IgD-negative memory B cell (primary cell): Measurements from ENCODE around the gene CHRNB4. TPM values are rescaled to one million over a fixed set of nuclear protein-coding genes. Genes with fewer than 3 reads are reported as not detected.
A peak's percentile ranks its signal among the peaks of the same experiment; 100 is the strongest.
"Not testable (repeated sequence)": the region's sequence is repeated elsewhere in the genome, so short reads cannot be mapped to it uniquely, and the experiment has no call there.

Experiments used
- H3K27ac Mint-ChIP-seq, 3 donors: one replicate each; pipeline ENCODE4 v1.8.0; 2020 to 2022; ENCODE audit warnings: mild to moderate bottlenecking in 3 of 3, mixed read lengths in 3 of 3, moderate library complexity in 1 of 3
- H3K27me3 Mint-ChIP-seq: one replicate; pipeline ENCODE4 v1.8.0; 2021; ENCODE audit warnings: mixed read lengths
- H3K36me3 Mint-ChIP-seq: one replicate; pipeline ENCODE4 v1.8.0; 2020; ENCODE audit warnings: mild to moderate bottlenecking, mixed read lengths
- H3K4me1 Mint-ChIP-seq, 3 donors: one replicate each; pipeline ENCODE4 v1.8.0; 2020 to 2022; ENCODE audit warnings: mixed read lengths in 3 of 3, mild to moderate bottlenecking in 1 of 3
- H3K4me3 Mint-ChIP-seq, 4 donors: one replicate each; pipeline ENCODE4 v1.8.0; 2020 to 2022; ENCODE audit warnings: mild to moderate bottlenecking in 4 of 4, mixed read lengths in 4 of 4, moderate library complexity in 3 of 4
- H3K9me3 Mint-ChIP-seq, 3 donors: one replicate each; pipeline ENCODE4 v1.8.0; 2020 to 2021; ENCODE audit warnings: mixed read lengths in 3 of 3, mild to moderate bottlenecking in 1 of 3
- polyA plus RNA-seq: library from polyadenylated mRNA; unstranded; fragments of 300-500 nt; fragmentation: Illumina TruSeq; gene quantifications from one replicate; pipeline ENCODE4 v1.2.3, GENCODE V29; 2021

CHRNB4 gene
- polyA plus RNA-seq, 1 donor from 2014 or later: not detected

DNA sequence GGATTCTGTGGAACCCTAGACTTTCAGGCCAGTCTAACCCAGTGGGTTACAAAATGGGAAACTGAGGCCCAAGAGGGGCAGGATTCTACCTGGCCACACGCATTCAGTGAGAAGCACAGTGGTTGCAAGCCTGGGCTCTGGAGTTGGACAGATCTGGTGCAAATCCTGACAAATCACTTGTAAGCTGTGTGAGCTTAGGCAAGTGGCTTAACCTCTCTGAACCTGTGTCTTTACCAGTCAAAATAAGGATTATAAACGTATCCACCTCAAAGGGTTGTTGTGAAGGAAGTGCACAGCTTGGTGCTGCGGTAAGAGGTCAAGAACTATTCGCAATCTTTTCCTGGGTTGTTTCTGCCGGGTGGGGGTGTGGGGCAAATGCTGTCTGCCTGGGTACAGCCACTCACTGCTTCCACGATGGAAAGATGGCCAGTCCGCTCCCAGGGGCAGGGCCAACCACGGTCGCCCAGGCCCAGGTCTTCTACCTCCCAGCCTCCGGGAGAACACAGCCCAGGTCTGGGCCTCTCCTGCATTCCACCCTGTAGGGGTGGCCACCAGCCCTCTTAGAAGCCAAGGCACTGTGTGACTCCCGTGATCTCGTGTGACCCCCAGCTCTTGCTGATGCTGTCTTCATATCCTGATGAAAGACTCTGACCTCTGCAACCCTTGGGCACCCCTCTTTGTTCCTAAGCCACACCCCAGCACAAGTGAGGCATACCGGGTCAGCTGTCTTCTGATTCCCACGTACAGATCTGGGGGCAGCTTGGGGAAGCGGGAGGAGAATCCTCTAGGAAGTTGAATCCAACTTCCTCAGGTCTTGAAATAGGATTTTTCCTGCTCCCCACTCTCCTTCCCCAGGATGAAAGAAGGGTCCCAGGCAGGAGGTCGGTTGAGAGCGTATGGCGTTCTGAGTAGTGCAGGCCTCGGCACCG is 21.7 kb downstream of the CHRNB4 start:
- Mint-ChIP-seq H3K4me1 (peaks cover 1 to 5% (median 4%) of the 10 kb centered on the region in 3 donors), H3K27ac (no peak overlapping the region), H3K36me3 (no peaks in the 10 kb centered on the region), H3K4me3 (no peak overlapping the region), H3K27me3 (peaks cover 45% of the 10 kb centered on the region), H3K9me3 (no peaks in the 10 kb centered on the region)

DNA sequence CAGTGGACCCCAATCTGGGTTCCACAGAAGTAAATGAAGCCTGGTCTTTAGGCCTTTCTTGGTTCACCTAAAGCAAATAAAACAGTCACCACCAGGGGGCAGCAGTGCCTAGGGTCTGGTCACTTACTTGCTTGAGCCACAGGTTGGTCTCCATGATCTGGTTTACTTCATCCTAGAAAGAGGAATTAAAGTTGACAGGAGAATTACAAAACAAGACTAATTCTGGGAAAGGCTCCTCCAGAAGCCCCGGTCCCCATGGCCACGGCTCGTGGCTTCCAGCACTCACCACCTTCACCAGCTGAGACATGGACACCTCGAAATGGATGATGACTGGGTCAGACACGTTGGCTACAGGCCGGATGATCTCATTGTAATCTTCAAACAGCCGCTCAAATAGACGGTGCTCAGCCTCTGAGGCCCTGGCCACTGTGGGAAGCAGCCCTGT is 22.5 kb downstream of the CHRNB4 start:
- peaks cover 39% of the 10 kb centered on the region for H3K27me3 Mint-ChIP-seq
- H3K27ac Mint-ChIP-seq: peak overlapping the region in 1 of 3 donors; percentile 38
- peaks cover 1 to 5% (median 4%) of the 10 kb centered on the region in 3 donors for H3K4me1 Mint-ChIP-seq
- no peaks in the 10 kb centered on the region for H3K9me3 Mint-ChIP-seq
- peak overlapping the region in 2 of 4 donors; percentile 7 to 17 for H3K4me3 Mint-ChIP-seq
- no peaks in the 10 kb centered on the region for H3K36me3 Mint-ChIP-seq

DNA sequence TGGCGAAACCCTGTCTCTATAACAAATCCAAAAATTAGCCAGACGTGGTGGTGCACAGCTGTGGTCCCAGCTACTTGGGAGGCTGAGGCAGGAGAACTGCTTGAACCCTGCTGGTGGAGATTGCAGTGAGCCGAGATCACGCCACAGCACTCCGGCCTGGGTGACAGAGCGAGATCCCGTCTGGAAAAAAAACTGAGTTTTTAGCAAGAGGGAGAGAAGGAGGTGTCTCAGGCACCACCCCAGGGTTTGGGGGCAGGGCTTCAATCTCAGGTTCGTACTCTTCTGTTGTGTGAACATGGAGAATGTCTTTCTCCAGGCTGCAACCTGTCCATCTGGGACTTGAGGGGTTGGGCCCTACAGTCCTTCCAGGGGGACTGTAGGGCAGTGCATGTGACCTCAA is 22.9 kb downstream of the CHRNB4 start:
- H3K36me3 Mint-ChIP-seq: no peaks in the 10 kb centered on the region
- H3K9me3 Mint-ChIP-seq: no peaks in the 10 kb centered on the region
- H3K27me3 Mint-ChIP-seq: peaks cover 39% of the 10 kb centered on the region
- peak overlapping the region in 1 of 4 donors; percentile 7 for H3K4me3 Mint-ChIP-seq
- peaks cover 1 to 5% (median 4%) of the 10 kb centered on the region in 3 donors for H3K4me1 Mint-ChIP-seq
- H3K27ac Mint-ChIP-seq: no peak overlapping the region

DNA sequence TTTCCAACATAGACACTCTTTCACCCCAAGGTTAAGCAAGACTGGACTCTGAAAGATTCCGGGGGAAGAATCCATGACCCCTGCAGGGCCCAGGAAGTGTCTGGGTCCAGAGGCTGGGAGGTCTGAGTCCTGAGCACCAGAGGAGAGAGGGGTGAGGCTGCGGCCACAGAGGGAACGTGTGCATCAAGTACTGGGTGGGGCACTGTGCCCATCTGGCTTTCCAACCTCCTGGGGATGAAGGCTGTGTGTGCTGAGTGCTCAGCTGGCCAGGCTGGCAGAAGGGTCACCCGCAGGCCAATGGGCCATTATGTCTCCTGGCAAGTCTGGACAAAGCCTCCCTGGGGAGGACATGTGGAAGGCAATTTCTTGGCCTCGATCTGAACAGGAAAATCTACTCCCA is 23.5 kb downstream of the CHRNB4 start:
- no peaks in the 10 kb centered on the region for H3K9me3 Mint-ChIP-seq
- H3K36me3 Mint-ChIP-seq: no peaks in the 10 kb centered on the region
- no peak overlapping the region for H3K4me3 Mint-ChIP-seq
- H3K4me1 Mint-ChIP-seq: peaks cover 1 to 5% (median 4%) of the 10 kb centered on the region in 3 donors
- H3K27ac Mint-ChIP-seq: no peak overlapping the region
- H3K27me3 Mint-ChIP-seq: peaks cover 39% of the 10 kb centered on the region

DNA sequence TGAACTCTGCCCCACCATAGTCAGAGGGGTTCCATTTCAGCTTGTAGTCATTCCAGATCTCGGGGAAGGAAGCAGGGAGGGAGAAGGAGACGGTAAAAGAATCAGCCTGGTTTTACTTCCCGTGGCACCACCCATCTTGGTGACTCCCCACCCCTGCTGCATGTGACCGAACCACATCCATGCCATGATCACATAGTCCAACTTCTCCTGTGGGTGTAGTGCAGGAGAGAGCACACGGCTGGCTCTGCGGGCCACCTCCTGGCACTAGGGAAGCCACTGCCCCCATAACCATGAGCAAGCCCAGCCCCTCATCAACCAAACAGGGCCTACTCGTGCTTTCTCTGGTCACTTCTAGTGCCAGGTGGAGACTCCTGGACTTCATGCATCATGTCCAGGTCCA is 23.9 kb downstream of the CHRNB4 start:
- Mint-ChIP-seq H3K4me3 (no peak overlapping the region), H3K27me3 (peaks cover 37% of the 10 kb centered on the region), H3K27ac (no peak overlapping the region), H3K4me1 (peaks cover 1 to 5% (median 4%) of the 10 kb centered on the region in 3 donors), H3K9me3 (no peaks in the 10 kb centered on the region), H3K36me3 (no peaks in the 10 kb centered on the region)

DNA sequence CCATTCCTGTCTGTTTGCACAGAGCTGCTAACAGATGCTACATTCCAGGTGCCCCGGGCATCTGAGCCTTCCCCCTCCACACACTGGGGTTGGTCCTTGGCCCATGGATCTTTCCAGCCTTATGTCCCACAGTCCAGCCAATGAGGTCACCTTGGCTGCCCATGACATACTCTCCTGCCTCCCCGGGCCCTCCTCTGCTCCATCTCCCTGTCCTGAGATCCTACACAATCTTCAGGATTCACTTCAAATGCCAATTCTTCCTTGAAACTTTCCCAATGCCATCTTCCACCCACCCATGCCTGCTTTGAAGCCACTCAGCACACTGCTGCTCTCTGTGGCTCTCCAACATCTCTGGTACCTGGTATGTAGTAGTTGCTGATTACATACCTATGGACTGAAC is 24.5 kb downstream of the CHRNB4 start:
- peaks cover 31% of the 10 kb centered on the region for H3K27me3 Mint-ChIP-seq
- H3K4me3 Mint-ChIP-seq: no peak overlapping the region
- H3K27ac Mint-ChIP-seq: no peak overlapping the region
- peaks cover 1 to 5% (median 4%) of the 10 kb centered on the region in 3 donors for H3K4me1 Mint-ChIP-seq
- H3K36me3 Mint-ChIP-seq: no peaks in the 10 kb centered on the region
- H3K9me3 Mint-ChIP-seq: no peaks in the 10 kb centered on the region

DNA sequence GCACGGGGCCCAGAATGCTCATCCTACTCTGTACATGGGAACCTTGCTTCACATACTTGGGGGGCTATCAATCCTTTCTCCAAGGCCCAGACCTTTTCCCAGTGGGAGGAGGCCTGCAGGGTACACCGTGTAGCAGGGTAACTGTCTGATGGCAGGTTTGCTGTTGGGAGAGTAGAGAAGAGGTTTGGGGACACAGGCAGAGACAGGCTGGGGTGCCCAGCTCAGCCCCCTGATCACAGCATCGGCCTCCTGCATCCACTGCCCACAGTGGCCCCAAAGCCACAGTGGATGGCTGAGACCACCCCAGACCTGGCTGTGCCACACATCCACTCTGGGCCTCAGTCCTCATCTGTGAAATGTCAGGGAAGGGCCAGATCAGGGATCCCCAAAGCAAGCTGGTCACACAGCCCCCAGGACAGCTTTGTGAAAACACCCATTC is 25.8 kb downstream of the CHRNB4 start:
- H3K27ac Mint-ChIP-seq: peak overlapping the region in 1 of 3 donors; percentile 63
- H3K36me3 Mint-ChIP-seq: no peaks in the 10 kb centered on the region
- H3K27me3 Mint-ChIP-seq: peaks cover 26% of the 10 kb centered on the region
- peaks cover 1 to 5% (median 4%) of the 10 kb centered on the region in 3 donors for H3K4me1 Mint-ChIP-seq
- no peak overlapping the region for H3K4me3 Mint-ChIP-seq
- no peaks in the 10 kb centered on the region for H3K9me3 Mint-ChIP-seq

DNA sequence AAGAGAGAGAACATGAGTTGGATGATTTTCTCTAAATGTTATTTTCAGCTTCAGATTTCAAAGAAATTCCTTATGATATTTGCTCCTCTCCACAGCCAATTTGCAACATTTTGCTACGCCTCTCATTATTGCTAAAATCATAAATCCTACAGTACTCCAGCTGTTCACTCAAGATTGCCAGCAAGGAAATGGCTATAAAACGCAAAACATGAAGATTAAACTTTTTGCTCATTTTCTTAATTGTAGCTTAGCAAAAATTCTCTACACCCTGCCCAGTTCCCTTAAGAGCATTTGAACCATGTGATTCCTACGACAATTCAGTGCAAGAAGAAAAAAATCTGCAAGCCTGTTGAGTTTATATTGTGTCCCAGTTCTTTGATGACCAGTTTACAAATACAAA is 27.0 kb downstream of the CHRNB4 start:
- peaks cover 1 to 5% (median 4%) of the 10 kb centered on the region in 3 donors for H3K4me1 Mint-ChIP-seq
- H3K27me3 Mint-ChIP-seq: peaks cover 15% of the 10 kb centered on the region
- H3K9me3 Mint-ChIP-seq: no peaks in the 10 kb centered on the region
- H3K27ac Mint-ChIP-seq: no peak overlapping the region
- no peak overlapping the region for H3K4me3 Mint-ChIP-seq
- no peaks in the 10 kb centered on the region for H3K36me3 Mint-ChIP-seq

DNA sequence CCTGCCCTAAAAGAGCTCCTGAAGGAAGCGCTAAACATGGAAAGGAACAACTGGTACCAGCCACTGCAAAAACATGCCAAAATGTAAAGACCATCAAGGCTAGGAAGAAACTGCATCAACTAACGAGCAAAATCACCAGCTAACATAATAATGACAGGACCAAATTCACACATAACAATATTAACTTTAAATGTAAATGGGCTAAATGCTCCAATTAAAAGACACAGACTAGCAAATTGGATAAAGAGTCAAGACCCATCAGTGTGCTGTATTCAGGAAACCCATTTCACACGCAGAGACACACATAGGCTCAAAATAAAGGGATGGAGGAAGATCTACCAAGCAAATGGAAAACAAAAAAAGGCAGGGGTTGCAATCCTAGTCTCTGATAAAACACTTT is 31.5 kb downstream of the CHRNB4 start:
- H3K4me3 Mint-ChIP-seq, H3K36me3 Mint-ChIP-seq, H3K9me3 Mint-ChIP-seq, H3K27ac Mint-ChIP-seq, H3K4me1 Mint-ChIP-seq, H3K27me3 Mint-ChIP-seq: not testable (repeated sequence)

DNA sequence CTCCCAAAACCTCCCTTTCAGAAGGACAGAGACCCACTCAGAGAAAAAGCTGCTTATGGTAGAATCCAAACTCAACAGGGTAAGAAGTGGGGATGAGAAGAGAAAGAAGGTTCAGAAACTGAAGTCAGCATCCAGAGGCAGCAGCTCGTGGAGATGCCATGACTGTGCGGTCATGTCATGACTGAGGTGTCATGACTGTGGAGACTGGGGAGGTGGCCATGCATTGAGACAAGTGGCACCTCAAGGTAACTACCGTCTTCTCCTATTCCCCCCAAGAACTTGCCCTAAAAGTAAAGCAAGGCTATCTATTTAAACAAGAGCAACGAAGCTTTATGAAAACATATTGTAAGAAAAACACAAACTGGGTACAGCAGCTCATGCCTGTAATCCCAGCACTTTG is 35.3 kb downstream of the CHRNB4 start:
- no peak overlapping the region for H3K27ac Mint-ChIP-seq
- peaks cover 0 to 2% (median 0%) of the 10 kb centered on the region in 3 donors for H3K9me3 Mint-ChIP-seq
- H3K4me3 Mint-ChIP-seq: no peak overlapping the region
- peaks cover 3% of the 10 kb centered on the region for H3K36me3 Mint-ChIP-seq
- H3K4me1 Mint-ChIP-seq: no peaks in the 10 kb centered on the region
- peaks cover 22% of the 10 kb centered on the region for H3K27me3 Mint-ChIP-seq

DNA sequence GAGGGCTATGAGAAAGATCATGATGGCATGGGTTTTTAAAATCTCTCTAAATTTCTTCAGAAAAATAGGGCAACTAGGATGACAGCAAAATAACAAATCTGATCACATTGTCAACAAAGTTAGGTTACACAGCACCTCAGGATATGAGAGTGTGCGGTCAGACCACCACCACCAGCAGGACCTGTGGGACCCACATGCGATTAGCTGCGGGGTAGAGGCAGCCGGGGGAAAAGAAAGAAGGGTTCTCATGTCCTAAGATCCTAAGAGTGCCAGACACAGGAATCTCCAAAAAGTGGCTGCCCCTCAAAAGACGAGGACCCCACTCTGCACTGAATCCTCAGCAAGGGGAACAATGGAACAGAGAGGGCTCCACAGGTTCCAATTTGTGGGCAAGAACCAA is 35.8 kb downstream of the CHRNB4 start:
- no peak overlapping the region for H3K27ac Mint-ChIP-seq
- H3K36me3 Mint-ChIP-seq: peaks cover 3% of the 10 kb centered on the region
- H3K4me3 Mint-ChIP-seq: no peak overlapping the region
- peaks cover 0 to 2% (median 0%) of the 10 kb centered on the region in 3 donors for H3K9me3 Mint-ChIP-seq
- peaks cover 22% of the 10 kb centered on the region for H3K27me3 Mint-ChIP-seq
- H3K4me1 Mint-ChIP-seq: no peaks in the 10 kb centered on the region

DNA sequence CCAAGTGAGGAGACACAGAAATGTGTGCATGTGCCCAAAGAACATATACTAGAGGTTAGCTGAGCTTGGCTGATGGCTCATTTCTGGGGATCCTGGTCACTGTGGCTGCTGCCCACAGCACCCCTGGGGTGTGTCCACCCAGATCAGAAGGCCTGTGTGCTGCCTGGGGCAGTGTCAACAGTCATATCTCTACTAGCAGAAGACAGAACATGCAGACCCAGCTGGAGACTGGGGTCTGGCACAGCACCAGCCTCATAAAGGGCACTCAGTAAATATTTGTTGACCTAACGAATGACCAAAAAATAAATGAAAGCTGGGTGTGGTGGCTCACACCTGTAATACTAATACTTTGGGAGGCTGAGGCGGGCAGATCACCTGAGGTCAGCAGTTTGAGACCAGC is 36.6 kb downstream of the CHRNB4 start:
- peaks cover 3% of the 10 kb centered on the region for H3K36me3 Mint-ChIP-seq
- no peaks in the 10 kb centered on the region for H3K4me1 Mint-ChIP-seq
- peaks cover 24% of the 10 kb centered on the region for H3K27me3 Mint-ChIP-seq
- no peak overlapping the region for H3K27ac Mint-ChIP-seq
- peaks cover 0 to 2% (median 0%) of the 10 kb centered on the region in 3 donors for H3K9me3 Mint-ChIP-seq
- no peak overlapping the region for H3K4me3 Mint-ChIP-seq

DNA sequence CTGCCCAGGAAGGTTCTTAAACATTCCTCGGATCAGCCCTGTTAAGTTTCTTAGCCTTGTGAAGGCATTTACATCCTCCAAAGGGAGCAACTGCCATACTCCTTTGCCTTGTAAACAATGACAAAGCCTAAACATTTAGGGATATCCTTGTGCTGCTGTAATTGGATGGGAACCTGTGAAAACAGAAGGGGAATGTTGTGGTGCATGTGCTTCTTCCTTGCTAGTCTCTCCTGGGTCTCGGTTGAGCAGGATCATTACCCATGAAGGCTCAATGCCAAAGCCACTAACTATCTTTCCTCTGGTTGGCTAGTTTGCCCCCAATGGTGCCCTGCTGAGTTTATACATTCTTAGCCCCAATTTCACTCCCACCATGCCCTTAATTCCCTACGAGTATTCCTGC is 37.5 kb downstream of the CHRNB4 start:
- H3K27ac Mint-ChIP-seq: no peak overlapping the region

DNA sequence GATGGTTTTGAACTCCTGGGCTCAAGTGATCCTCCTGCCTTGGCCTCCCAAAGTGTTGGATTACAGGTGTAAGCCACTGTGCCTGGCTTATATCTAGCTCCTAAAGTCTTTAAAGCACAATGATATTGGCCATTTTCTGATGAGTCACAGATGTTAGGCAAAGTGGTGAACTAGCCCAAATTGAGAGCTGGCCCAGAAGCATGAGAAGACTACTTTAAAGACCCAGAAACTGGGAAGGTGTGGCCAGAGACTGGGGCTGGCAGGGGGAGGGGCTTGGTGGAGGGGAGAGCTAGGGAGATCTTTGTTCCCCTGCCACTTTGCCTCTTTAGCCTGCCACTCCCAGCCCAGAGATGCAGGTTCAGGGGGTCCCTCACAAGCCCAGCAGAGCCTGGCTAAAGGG is 41.8 kb downstream of the CHRNB4 start:
- Mint-ChIP-seq H3K27ac (no peak overlapping the region), H3K4me1 (no peaks in the 10 kb centered on the region), H3K4me3 (no peak overlapping the region), H3K27me3 (peaks cover 13% of the 10 kb centered on the region), H3K9me3 (no peaks in the 10 kb centered on the region), H3K36me3 (no peaks in the 10 kb centered on the region)

More for the DNA sequence above, 37.5 kb downstream of the CHRNB4 start:
- no peak overlapping the region for H3K4me3 Mint-ChIP-seq
- H3K9me3 Mint-ChIP-seq: no peaks in the 10 kb centered on the region
- no peaks in the 10 kb centered on the region for H3K4me1 Mint-ChIP-seq
- peaks cover 24% of the 10 kb centered on the region for H3K27me3 Mint-ChIP-seq
- peaks cover 3% of the 10 kb centered on the region for H3K36me3 Mint-ChIP-seq

DNA sequence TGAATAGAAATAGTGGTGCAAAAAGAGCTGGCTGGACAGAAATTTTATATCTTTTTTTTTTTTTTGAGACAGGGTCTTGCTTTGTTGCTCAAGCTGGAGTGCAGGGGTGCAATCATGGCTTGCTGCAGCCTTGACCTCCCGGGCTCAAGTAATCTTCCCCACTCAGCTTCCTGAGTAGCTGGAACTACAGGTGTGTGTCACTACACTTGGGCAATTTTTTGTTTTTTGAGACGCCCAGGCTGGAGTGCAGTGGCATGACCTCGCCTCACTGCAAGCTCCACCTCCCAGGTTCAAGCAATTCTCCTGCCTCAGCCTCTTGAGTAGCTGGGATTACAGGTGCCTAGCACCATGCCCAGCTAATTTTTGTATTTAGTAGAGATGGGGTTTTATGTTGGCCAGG is 42.7 kb downstream of the CHRNB4 start:
- H3K4me3 Mint-ChIP-seq: no peak overlapping the region
- H3K27ac Mint-ChIP-seq: no peak overlapping the region
- no peaks in the 10 kb centered on the region for H3K9me3 Mint-ChIP-seq
- H3K4me1 Mint-ChIP-seq: no peaks in the 10 kb centered on the region
- peaks cover 8% of the 10 kb centered on the region for H3K27me3 Mint-ChIP-seq
- H3K36me3 Mint-ChIP-seq: no peaks in the 10 kb centered on the region

DNA sequence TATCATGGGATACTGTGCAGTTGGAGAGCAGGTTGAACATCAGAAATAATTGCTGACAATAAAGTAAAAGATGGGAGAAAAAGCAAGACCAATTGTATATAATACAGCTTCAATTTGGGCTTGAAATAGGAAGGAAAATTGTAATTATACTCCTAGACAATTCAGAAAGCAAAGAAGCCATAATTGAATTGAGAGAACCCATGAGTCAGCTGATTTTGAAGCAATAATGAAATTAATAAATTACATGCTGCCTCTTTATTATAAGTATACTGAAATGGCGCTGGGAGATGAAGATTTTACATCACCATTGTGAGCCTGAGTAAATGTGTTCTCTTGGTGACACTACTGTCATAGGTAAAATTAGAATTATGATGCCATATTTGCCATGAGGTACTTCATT is 43.4 kb downstream of the CHRNB4 start:
- Mint-ChIP-seq H3K9me3 (no peaks in the 10 kb centered on the region), H3K27ac (no peak overlapping the region), H3K36me3 (peaks cover 2% of the 10 kb centered on the region), H3K4me3 (no peak overlapping the region), H3K4me1 (no peaks in the 10 kb centered on the region), H3K27me3 (peaks cover 5% of the 10 kb centered on the region)
